ENCODE results near the gene TMEM19.

TMEM19 gene

GRCh38 chr12:71653137-71653536, 32.7 kb upstream of the TMEM19 start:
- no peak for TF ChIP-seq CTCF (conservative IDR thresholded peaks at IDR 0.05; ENCODE audit: low read depth)
- no peak overlapping the region for H3K27ac ChIP-seq
- ChIA-PET CTCF (interaction anchor here (0.6 to 0.7 kb wide), 2 partner anchors 27 to 237 kb away, joined by 3 to 4 read pairs; no protein-coding TSS in a partner anchor), POLR2A (ENCODE audit: low non-redundant PET) (no interaction called here)
- no peak for DNase-seq (ENCODE audit: low spot score)

GRCh38 chr12:71654200-71654599, 31.7 kb upstream of the TMEM19 start:
- no peak for DNase-seq (ENCODE audit: low spot score)
- no peak overlapping the region for H3K27ac ChIP-seq
- ChIA-PET POLR2A (ENCODE audit: low non-redundant PET) (no interaction called here), CTCF (interaction anchor here (0.5 kb wide), 1 partner anchor 18 kb away, joined by 4 read pairs; no protein-coding TSS in a partner anchor)
- TF ChIP-seq CTCF (conservative IDR thresholded peaks at IDR 0.05; ENCODE audit: low read depth) = no peak

- no peak for TF ChIP-seq CTCF (conservative IDR thresholded peaks at IDR 0.05; ENCODE audit: low read depth)
- ChIA-PET CTCF (no interaction called here), POLR2A (ENCODE audit: low non-redundant PET) (no interaction called here)
- H3K27ac ChIP-seq = no peak overlapping the region
- DNase-seq (ENCODE audit: low spot score) = no peak
These were observed 30.4 kb upstream of the TMEM19 start for GRCh38 chr12:71655495-71655894.

- CTCF ChIA-PET = no interaction called here
- H3K27ac ChIP-seq = no peak overlapping the region
- TF ChIP-seq CTCF (conservative IDR thresholded peaks at IDR 0.05; ENCODE audit: low read depth) = no peak
- POLR2A ChIA-PET (ENCODE audit: low non-redundant PET) = no interaction called here
- no peak for DNase-seq (ENCODE audit: low spot score)
These were observed 30.0 kb upstream of the TMEM19 start for GRCh38 chr12:71655907-71656306.

GRCh38 chr12:71656740-71657139, 29.1 kb upstream of the TMEM19 start:
- POLR2A ChIA-PET (ENCODE audit: low non-redundant PET) = no interaction called here
- no peak for TF ChIP-seq CTCF (conservative IDR thresholded peaks at IDR 0.05; ENCODE audit: low read depth)
- no peak overlapping the region for H3K27ac ChIP-seq
- CTCF ChIA-PET = no interaction called here
- no peak for DNase-seq (ENCODE audit: low spot score)

- DNase-seq (ENCODE audit: low spot score) = no peak
- TF ChIP-seq CTCF (conservative IDR thresholded peaks at IDR 0.05; ENCODE audit: low read depth) = no peak
- ChIA-PET POLR2A (ENCODE audit: low non-redundant PET) (no interaction called here), CTCF (interaction anchor here (2.9 kb wide), 1 partner anchor 85 kb away, joined by 15 read pairs; no protein-coding TSS in a partner anchor)
- H3K27ac ChIP-seq = no peak overlapping the region
These were observed 23.8 kb upstream of the TMEM19 start for GRCh38 chr12:71661977-71662530.
